Measurements from ENCODE around the gene OR6C4. TPM values are rescaled to one million over a fixed set of nuclear protein-coding genes. Genes with fewer than 3 reads are reported as not detected.

The OR6C4 gene
- total and polyA plus RNA-seq, 2 experiments from 2014 or later = not detected

DNA sequence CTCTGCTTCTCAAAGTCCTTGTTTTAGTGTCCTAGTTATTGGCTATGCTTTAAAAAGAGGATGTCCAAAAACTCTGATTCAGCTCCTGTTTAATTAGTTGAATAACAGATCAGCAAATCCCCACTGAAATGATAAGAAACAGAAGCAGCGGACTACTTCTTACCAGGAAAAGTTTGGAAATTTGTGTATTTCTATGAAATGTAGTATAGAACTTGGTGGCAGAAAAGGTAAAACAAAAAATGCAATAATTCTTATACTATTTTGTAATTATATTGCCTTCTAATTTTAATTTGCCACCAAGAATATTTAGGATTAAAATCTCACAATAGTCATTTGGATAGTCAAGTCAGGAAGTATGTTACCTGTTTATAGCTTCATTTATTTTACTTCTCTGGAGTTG is 22.8 kb downstream of the OR6C4 start, which contains the start of gene OR2AP1:
Gene OR2AP1 (plus strand): TSS at position 301 of the 400 bp plus-strand sequence. CDS start 1,947 bp downstream, outside the sequence.
- Histone ChIP-seq H3K36me3 (ENCODE audit: insufficient read depth) (no peaks in the 10 kb centered on the region; the same call in 1 of the 2 replicates), H3K4me3 (no peak within 1 kb of the TSS), H3K27me3 (ENCODE audit: insufficient read depth) (no peaks in the 10 kb centered on the region), H4K20me1 (replicated peaks; ENCODE audit: insufficient read depth) (no peaks in the 10 kb centered on the region), H3K9me2 (ENCODE audit: insufficient read depth) (peaks cover 12% of the 10 kb centered on the region), H3K27ac (ENCODE audit: low read depth) (no peak within 1 kb of the TSS), H3K4me1 (ENCODE audit: insufficient read depth) (no peaks in the 10 kb centered on the region), H3K79me2 (replicated peaks; ENCODE audit: insufficient read depth) (no peaks in the 10 kb centered on the region), H3K4me2 (no peak within 1 kb of the TSS), H3F3A (replicated peaks; ENCODE audit: low read depth) (no peaks in the 10 kb centered on the region), H2AFZ (no peak within 1 kb of the TSS)
- no peaks in the 10 kb centered on the region for H3K4me1 Mint-ChIP-seq
- TF ChIP-seq, protein P1, sequence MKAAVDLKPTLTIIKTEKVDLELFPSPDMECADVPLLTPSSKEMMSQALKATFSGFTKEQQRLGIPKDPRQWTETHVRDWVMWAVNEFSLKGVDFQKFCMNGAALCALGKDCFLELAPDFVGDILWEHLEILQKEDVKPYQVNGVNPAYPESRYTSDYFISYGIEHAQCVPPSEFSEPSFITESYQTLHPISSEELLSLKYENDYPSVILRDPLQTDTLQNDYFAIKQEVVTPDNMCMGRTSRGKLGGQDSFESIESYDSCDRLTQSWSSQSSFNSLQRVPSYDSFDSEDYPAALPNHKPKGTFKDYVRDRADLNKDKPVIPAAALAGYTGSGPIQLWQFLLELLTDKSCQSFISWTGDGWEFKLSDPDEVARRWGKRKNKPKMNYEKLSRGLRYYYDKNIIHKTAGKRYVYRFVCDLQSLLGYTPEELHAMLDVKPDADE (IDR thresholded peaks at IDR 0.05) = no peak
- TF ChIP-seq, protein P2, sequence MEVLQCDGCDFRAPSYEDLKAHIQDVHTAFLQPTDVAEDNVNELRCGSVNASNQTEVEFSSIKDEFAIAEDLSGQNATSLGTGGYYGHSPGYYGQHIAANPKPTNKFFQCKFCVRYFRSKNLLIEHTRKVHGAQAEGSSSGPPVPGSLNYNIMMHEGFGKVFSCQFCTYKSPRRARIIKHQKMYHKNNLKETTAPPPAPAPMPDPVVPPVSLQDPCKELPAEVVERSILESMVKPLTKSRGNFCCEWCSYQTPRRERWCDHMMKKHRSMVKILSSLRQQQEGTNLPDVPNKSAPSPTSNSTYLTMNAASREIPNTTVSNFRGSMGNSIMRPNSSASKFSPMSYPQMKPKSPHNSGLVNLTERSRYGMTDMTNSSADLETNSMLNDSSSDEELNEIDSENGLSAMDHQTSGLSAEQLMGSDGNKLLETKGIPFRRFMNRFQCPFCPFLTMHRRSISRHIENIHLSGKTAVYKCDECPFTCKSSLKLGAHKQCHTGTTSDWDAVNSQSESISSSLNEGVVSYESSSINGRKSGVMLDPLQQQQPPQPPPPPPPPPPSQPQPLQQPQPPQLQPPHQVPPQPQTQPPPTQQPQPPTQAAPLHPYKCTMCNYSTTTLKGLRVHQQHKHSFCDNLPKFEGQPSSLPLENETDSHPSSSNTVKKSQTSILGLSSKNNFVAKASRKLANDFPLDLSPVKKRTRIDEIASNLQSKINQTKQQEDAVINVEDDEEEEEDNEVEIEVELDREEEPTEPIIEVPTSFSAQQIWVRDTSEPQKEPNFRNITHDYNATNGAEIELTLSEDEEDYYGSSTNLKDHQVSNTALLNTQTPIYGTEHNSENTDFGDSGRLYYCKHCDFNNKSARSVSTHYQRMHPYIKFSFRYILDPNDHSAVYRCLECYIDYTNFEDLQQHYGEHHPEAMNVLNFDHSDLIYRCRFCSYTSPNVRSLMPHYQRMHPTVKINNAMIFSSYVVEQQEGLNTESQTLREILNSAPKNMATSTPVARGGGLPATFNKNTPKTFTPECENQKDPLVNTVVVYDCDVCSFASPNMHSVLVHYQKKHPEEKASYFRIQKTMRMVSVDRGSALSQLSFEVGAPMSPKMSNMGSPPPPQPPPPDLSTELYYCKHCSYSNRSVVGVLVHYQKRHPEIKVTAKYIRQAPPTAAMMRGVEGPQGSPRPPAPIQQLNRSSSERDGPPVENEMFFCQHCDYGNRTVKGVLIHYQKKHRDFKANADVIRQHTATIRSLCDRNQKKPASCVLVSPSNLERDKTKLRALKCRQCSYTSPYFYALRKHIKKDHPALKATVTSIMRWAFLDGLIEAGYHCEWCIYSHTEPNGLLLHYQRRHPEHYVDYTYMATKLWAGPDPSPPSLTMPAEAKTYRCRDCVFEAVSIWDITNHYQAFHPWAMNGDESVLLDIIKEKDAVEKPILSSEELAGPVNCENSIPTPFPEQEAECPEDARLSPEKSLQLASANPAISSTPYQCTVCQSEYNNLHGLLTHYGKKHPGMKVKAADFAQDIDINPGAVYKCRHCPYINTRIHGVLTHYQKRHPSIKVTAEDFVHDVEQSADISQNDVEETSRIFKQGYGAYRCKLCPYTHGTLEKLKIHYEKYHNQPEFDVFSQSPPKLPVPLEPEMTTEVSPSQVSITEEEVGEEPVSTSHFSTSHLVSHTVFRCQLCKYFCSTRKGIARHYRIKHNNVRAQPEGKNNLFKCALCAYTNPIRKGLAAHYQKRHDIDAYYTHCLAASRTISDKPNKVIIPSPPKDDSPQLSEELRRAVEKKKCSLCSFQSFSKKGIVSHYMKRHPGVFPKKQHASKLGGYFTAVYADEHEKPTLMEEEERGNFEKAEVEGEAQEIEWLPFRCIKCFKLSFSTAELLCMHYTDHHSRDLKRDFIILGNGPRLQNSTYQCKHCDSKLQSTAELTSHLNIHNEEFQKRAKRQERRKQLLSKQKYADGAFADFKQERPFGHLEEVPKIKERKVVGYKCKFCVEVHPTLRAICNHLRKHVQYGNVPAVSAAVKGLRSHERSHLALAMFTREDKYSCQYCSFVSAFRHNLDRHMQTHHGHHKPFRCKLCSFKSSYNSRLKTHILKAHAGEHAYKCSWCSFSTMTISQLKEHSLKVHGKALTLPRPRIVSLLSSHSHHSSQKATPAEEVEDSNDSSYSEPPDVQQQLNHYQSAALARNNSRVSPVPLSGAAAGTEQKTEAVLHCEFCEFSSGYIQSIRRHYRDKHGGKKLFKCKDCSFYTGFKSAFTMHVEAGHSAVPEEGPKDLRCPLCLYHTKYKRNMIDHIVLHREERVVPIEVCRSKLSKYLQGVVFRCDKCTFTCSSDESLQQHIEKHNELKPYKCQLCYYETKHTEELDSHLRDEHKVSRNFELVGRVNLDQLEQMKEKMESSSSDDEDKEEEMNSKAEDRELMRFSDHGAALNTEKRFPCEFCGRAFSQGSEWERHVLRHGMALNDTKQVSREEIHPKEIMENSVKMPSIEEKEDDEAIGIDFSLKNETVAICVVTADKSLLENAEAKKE (CRISPR knock-in tag; IDR thresholded peaks at IDR 0.05) = no peak
- TF ChIP-seq ZNF331 (CRISPR knock-in tag; IDR thresholded peaks at IDR 0.05; ENCODE audit: low read depth) = no peak
- TF ChIP-seq JUNB (IDR thresholded peaks at IDR 0.05; ENCODE audit: unreplicated experiment) = no peak
- TF ChIP-seq, protein P3, sequence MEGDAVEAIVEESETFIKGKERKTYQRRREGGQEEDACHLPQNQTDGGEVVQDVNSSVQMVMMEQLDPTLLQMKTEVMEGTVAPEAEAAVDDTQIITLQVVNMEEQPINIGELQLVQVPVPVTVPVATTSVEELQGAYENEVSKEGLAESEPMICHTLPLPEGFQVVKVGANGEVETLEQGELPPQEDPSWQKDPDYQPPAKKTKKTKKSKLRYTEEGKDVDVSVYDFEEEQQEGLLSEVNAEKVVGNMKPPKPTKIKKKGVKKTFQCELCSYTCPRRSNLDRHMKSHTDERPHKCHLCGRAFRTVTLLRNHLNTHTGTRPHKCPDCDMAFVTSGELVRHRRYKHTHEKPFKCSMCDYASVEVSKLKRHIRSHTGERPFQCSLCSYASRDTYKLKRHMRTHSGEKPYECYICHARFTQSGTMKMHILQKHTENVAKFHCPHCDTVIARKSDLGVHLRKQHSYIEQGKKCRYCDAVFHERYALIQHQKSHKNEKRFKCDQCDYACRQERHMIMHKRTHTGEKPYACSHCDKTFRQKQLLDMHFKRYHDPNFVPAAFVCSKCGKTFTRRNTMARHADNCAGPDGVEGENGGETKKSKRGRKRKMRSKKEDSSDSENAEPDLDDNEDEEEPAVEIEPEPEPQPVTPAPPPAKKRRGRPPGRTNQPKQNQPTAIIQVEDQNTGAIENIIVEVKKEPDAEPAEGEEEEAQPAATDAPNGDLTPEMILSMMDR (conservative IDR thresholded peaks at IDR 0.05; ENCODE audit: low read depth in 2 of 2) = no peak
- no peak for TF ChIP-seq CREB1 (CRISPR knock-in tag; IDR thresholded peaks at IDR 0.05; ENCODE audit: low read depth)
- TF ChIP-seq POLR2AphosphoS5 (IDR thresholded peaks at IDR 0.05; ENCODE audit: low read depth) = no peak
- TF ChIP-seq STAT1 (IDR thresholded peaks at IDR 0.05; ENCODE audit: unreplicated experiment) = no peak
- TF ChIP-seq ZNF114 (CRISPR knock-in tag; IDR thresholded peaks at IDR 0.05) = no peak
- TF ChIP-seq NANOG (IDR thresholded peaks at IDR 0.05; ENCODE audit: borderline replicate concordance) = no peak
- no peak for TF ChIP-seq EZH2phosphoT487 (IDR thresholded peaks at IDR 0.05; ENCODE audit: unreplicated experiment)
- TF ChIP-seq, protein P4, sequence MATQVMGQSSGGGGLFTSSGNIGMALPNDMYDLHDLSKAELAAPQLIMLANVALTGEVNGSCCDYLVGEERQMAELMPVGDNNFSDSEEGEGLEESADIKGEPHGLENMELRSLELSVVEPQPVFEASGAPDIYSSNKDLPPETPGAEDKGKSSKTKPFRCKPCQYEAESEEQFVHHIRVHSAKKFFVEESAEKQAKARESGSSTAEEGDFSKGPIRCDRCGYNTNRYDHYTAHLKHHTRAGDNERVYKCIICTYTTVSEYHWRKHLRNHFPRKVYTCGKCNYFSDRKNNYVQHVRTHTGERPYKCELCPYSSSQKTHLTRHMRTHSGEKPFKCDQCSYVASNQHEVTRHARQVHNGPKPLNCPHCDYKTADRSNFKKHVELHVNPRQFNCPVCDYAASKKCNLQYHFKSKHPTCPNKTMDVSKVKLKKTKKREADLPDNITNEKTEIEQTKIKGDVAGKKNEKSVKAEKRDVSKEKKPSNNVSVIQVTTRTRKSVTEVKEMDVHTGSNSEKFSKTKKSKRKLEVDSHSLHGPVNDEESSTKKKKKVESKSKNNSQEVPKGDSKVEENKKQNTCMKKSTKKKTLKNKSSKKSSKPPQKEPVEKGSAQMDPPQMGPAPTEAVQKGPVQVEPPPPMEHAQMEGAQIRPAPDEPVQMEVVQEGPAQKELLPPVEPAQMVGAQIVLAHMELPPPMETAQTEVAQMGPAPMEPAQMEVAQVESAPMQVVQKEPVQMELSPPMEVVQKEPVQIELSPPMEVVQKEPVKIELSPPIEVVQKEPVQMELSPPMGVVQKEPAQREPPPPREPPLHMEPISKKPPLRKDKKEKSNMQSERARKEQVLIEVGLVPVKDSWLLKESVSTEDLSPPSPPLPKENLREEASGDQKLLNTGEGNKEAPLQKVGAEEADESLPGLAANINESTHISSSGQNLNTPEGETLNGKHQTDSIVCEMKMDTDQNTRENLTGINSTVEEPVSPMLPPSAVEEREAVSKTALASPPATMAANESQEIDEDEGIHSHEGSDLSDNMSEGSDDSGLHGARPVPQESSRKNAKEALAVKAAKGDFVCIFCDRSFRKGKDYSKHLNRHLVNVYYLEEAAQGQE (IDR thresholded peaks at IDR 0.05; ENCODE audit: unreplicated experiment) = no peak
- TF ChIP-seq EZH2 (IDR thresholded peaks at IDR 0.05; ENCODE audit: low read depth, unreplicated experiment) = no peak
- H3K36me3 Mint-ChIP-seq (ENCODE audit: low read depth) = peaks cover 21% of the 10 kb centered on the region
- peaks cover 52% of the 10 kb centered on the region for H3K9me3 Mint-ChIP-seq
- no peak within 1 kb of the TSS for H3K27ac Mint-ChIP-seq
- no peak within 1 kb of the TSS for H3K4me3 Mint-ChIP-seq
- ATAC-seq = no peak
- H3K27me3 Mint-ChIP-seq (ENCODE audit: insufficient read depth, low read depth, poor library complexity) = peaks cover 5% of the 10 kb centered on the region
- no peak for DNase-seq (ENCODE audit: low spot score)
